Measurements from ENCODE around the gene CAPRIN2.

CAPRIN2 gene

GRCh38 chr12:30754750-30755394 lies at the start of gene CAPRIN2:
TSS of gene CAPRIN2 (minus strand) at chr12:30754951. CDS start at chr12:30753520, 1,431 bp downstream.
- CTCF ChIA-PET: interaction anchor here (1.0 kb wide), 1 partner anchor 36 kb away, joined by 3 read pairs; no protein-coding TSS in a partner anchor
- peak; percentile 95 for DNase-seq
- Mint-ChIP-seq H3K36me3 (peaks cover 3% of the 10 kb centered on the region), H3K27ac (peak within 1 kb of the TSS; percentile 83), H3K4me3 (peak within 1 kb of the TSS; percentile 91), H3K27me3 (no peaks in the 10 kb centered on the region), H3K9me3 (no peaks in the 10 kb centered on the region), H3K4me1 (peaks cover 23% of the 10 kb centered on the region)

- no peak overlapping the region for H3K27ac Mint-ChIP-seq
- H3K4me1 Mint-ChIP-seq: peaks cover 22% of the 10 kb centered on the region
- no peaks in the 10 kb centered on the region for H3K36me3 Mint-ChIP-seq
- no peaks in the 10 kb centered on the region for H3K9me3 Mint-ChIP-seq
- no peak for DNase-seq
- H3K27me3 Mint-ChIP-seq: peaks cover 73% of the 10 kb centered on the region
- CTCF ChIA-PET: no interaction called here
- H3K4me3 Mint-ChIP-seq: peak overlapping the region; percentile 13
Observed at GRCh38 chr12:30797689-30798088, 42.9 kb upstream of the CAPRIN2 start.

GRCh38 chr12:30796891-30797371 lies 42.2 kb upstream of the CAPRIN2 start:
- Mint-ChIP-seq H3K36me3 (no peaks in the 10 kb centered on the region), H3K9me3 (no peaks in the 10 kb centered on the region), H3K4me1 (peaks cover 22% of the 10 kb centered on the region), H3K4me3 (peak overlapping the region; percentile 50), H3K27ac (no peak overlapping the region), H3K27me3 (peaks cover 73% of the 10 kb centered on the region)
- no peak for DNase-seq
- CTCF ChIA-PET: no interaction called here

- Mint-ChIP-seq H3K36me3 (no peaks in the 10 kb centered on the region), H3K4me3 (peak overlapping the region; percentile 59), H3K9me3 (no peaks in the 10 kb centered on the region), H3K27me3 (peaks cover 68% of the 10 kb centered on the region), H3K27ac (no peak overlapping the region), H3K4me1 (peaks cover 22% of the 10 kb centered on the region)
- CTCF ChIA-PET: interaction anchor here (0.9 kb wide), 1 partner anchor 10 kb away, joined by 3 read pairs; no protein-coding TSS in a partner anchor
- no peak for DNase-seq
Observed at GRCh38 chr12:30796313-30796780, 41.6 kb upstream of the CAPRIN2 start.

- CTCF ChIA-PET: interaction anchor here (0.9 kb wide), 1 partner anchor 11 kb away, joined by 3 read pairs; no protein-coding TSS in a partner anchor
- peak overlapping the region; percentile 59 for H3K4me3 Mint-ChIP-seq
- no peaks in the 10 kb centered on the region for H3K36me3 Mint-ChIP-seq
- peaks cover 22% of the 10 kb centered on the region for H3K4me1 Mint-ChIP-seq
- no peak overlapping the region for H3K27ac Mint-ChIP-seq
- peaks cover 73% of the 10 kb centered on the region for H3K27me3 Mint-ChIP-seq
- DNase-seq: peak; percentile 66
- no peaks in the 10 kb centered on the region for H3K9me3 Mint-ChIP-seq
Observed at GRCh38 chr12:30795410-30796312, 40.9 kb upstream of the CAPRIN2 start.

GRCh38 chr12:30794591-30795409 lies 40.0 kb upstream of the CAPRIN2 start:
- no peaks in the 10 kb centered on the region for H3K36me3 Mint-ChIP-seq
- no peak for DNase-seq
- no peaks in the 10 kb centered on the region for H3K9me3 Mint-ChIP-seq
- no peak overlapping the region for H3K27ac Mint-ChIP-seq
- H3K27me3 Mint-ChIP-seq: peaks cover 76% of the 10 kb centered on the region
- H3K4me3 Mint-ChIP-seq: peak overlapping the region; percentile 5
- CTCF ChIA-PET: no interaction called here
- peaks cover 22% of the 10 kb centered on the region for H3K4me1 Mint-ChIP-seq

GRCh38 chr12:30794020-30794419 lies 39.3 kb upstream of the CAPRIN2 start:
- CTCF ChIA-PET: no interaction called here
- Mint-ChIP-seq H3K27ac (no peak overlapping the region), H3K27me3 (peaks cover 70% of the 10 kb centered on the region), H3K36me3 (no peaks in the 10 kb centered on the region), H3K9me3 (no peaks in the 10 kb centered on the region), H3K4me3 (no peak overlapping the region), H3K4me1 (peaks cover 22% of the 10 kb centered on the region)
- no peak for DNase-seq

GRCh38 chr12:30792648-30793499 lies 38.1 kb upstream of the CAPRIN2 start:
- Mint-ChIP-seq H3K4me1 (peaks cover 22% of the 10 kb centered on the region), H3K36me3 (no peaks in the 10 kb centered on the region), H3K27ac (no peak overlapping the region), H3K4me3 (no peak overlapping the region), H3K9me3 (no peaks in the 10 kb centered on the region), H3K27me3 (peaks cover 64% of the 10 kb centered on the region)
- no peak for DNase-seq
- CTCF ChIA-PET: interaction anchor here (0.6 to 1.7 kb wide), 2 partner anchors 15 to 44 kb away, joined by 3 to 4 read pairs; no protein-coding TSS in a partner anchor

GRCh38 chr12:30792085-30792484 lies 37.3 kb upstream of the CAPRIN2 start:
- Mint-ChIP-seq H3K4me3 (no peak overlapping the region), H3K4me1 (peaks cover 18% of the 10 kb centered on the region), H3K36me3 (no peaks in the 10 kb centered on the region), H3K9me3 (no peaks in the 10 kb centered on the region), H3K27me3 (peaks cover 56% of the 10 kb centered on the region), H3K27ac (no peak overlapping the region)
- no peak for DNase-seq
- CTCF ChIA-PET: interaction anchor here (0.6 to 1.7 kb wide), 2 partner anchors 16 to 43 kb away, joined by 3 to 4 read pairs; no protein-coding TSS in a partner anchor

- no peaks in the 10 kb centered on the region for H3K9me3 Mint-ChIP-seq
- no peak overlapping the region for H3K27ac Mint-ChIP-seq
- CTCF ChIA-PET: interaction anchor here (0.6 kb wide), 1 partner anchor 743 kb away, joined by 3 read pairs; no protein-coding TSS in a partner anchor
- no peak for DNase-seq
- no peak overlapping the region for H3K4me3 Mint-ChIP-seq
- H3K4me1 Mint-ChIP-seq: no peaks in the 10 kb centered on the region
- peaks cover 41% of the 10 kb centered on the region for H3K27me3 Mint-ChIP-seq
- H3K36me3 Mint-ChIP-seq: no peaks in the 10 kb centered on the region
Observed at GRCh38 chr12:30788754-30789153, 34.0 kb upstream of the CAPRIN2 start.

- Mint-ChIP-seq H3K4me3 (no peak overlapping the region), H3K36me3 (no peaks in the 10 kb centered on the region), H3K27ac (no peak overlapping the region), H3K4me1 (no peaks in the 10 kb centered on the region), H3K9me3 (no peaks in the 10 kb centered on the region), H3K27me3 (peaks cover 35% of the 10 kb centered on the region)
- no peak for DNase-seq
- CTCF ChIA-PET: no interaction called here
Observed at GRCh38 chr12:30785630-30786029, 30.9 kb upstream of the CAPRIN2 start.

- H3K36me3 Mint-ChIP-seq: no peaks in the 10 kb centered on the region
- H3K27ac Mint-ChIP-seq: no peak overlapping the region
- H3K9me3 Mint-ChIP-seq: no peaks in the 10 kb centered on the region
- CTCF ChIA-PET: no interaction called here
- H3K4me1 Mint-ChIP-seq: no peaks in the 10 kb centered on the region
- no peak overlapping the region for H3K4me3 Mint-ChIP-seq
- H3K27me3 Mint-ChIP-seq: peaks cover 29% of the 10 kb centered on the region
- DNase-seq: no peak
Observed at GRCh38 chr12:30784508-30784907, 29.8 kb upstream of the CAPRIN2 start.

GRCh38 chr12:30783946-30784345 lies 29.2 kb upstream of the CAPRIN2 start:
- no peaks in the 10 kb centered on the region for H3K36me3 Mint-ChIP-seq
- H3K4me1 Mint-ChIP-seq: no peaks in the 10 kb centered on the region
- CTCF ChIA-PET: no interaction called here
- H3K27me3 Mint-ChIP-seq: peaks cover 29% of the 10 kb centered on the region
- no peak overlapping the region for H3K4me3 Mint-ChIP-seq
- H3K9me3 Mint-ChIP-seq: no peaks in the 10 kb centered on the region
- no peak for DNase-seq
- H3K27ac Mint-ChIP-seq: no peak overlapping the region

Measured in activated naive CD4-positive, alpha-beta T cell treated with anti-CD3 and anti-CD28 coated beads, Interleukin-2, amount 10 ng/mL, durations not matched to agents 7 days and 5 days (primary cell).